Measurements from ENCODE around the gene NIPAL3.
"Not testable (repeated sequence)": the region's sequence is repeated elsewhere in the genome, so short reads cannot be mapped to it uniquely, and the experiment has no call there.

The NIPAL3 gene

GRCh38 chr1:24506691-24507381 lies 91.2 kb downstream of the NIPAL3 start:
- TF ChIP-seq, protein P1, sequence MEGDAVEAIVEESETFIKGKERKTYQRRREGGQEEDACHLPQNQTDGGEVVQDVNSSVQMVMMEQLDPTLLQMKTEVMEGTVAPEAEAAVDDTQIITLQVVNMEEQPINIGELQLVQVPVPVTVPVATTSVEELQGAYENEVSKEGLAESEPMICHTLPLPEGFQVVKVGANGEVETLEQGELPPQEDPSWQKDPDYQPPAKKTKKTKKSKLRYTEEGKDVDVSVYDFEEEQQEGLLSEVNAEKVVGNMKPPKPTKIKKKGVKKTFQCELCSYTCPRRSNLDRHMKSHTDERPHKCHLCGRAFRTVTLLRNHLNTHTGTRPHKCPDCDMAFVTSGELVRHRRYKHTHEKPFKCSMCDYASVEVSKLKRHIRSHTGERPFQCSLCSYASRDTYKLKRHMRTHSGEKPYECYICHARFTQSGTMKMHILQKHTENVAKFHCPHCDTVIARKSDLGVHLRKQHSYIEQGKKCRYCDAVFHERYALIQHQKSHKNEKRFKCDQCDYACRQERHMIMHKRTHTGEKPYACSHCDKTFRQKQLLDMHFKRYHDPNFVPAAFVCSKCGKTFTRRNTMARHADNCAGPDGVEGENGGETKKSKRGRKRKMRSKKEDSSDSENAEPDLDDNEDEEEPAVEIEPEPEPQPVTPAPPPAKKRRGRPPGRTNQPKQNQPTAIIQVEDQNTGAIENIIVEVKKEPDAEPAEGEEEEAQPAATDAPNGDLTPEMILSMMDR (IDR thresholded peaks at IDR 0.05; ENCODE audit: unreplicated experiment in 3 of 3): no peak
- Mint-ChIP-seq H3K27me3 (ENCODE audit: low read depth) (peaks cover 47% of the 10 kb centered on the region), H3K4me3 (no peak overlapping the region), H3K36me3 (ENCODE audit: low read depth) (no peaks in the 10 kb centered on the region), H3K4me1 (peaks cover 5% of the 10 kb centered on the region), H3K9me3 (no peaks in the 10 kb centered on the region), H3K27ac (no peak overlapping the region)

DNA sequence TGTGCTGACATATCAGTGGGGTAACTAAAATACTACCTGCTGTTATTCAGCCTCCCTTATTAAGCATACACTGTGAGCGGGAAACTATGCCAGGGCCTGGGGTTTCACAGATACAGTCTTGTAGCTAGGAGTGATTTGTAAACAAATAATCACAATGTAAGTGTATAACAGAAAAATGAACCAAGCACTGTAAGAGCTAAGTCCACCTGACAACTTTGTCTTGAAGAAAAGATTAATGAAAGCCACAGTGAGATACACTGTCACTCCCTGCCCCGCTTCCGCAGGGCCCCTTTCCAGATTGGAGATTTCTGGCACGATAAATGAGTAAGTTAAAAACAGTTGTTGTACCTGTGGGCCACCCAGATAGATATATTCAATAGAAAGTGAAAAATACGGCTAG lies 91.8 kb downstream of the NIPAL3 start:
- TF ChIP-seq, protein P1 (IDR thresholded peaks at IDR 0.05; ENCODE audit: unreplicated experiment in 3 of 3): no peak
- Mint-ChIP-seq H3K9me3 (no peaks in the 10 kb centered on the region), H3K27me3 (ENCODE audit: low read depth) (peaks cover 43% of the 10 kb centered on the region), H3K36me3 (ENCODE audit: low read depth) (no peaks in the 10 kb centered on the region), H3K4me1 (peaks cover 5% of the 10 kb centered on the region), H3K27ac (no peak overlapping the region), H3K4me3 (no peak overlapping the region)

GRCh38 chr1:24508911-24509310 lies 93.3 kb downstream of the NIPAL3 start:
- TF ChIP-seq, protein P1 (IDR thresholded peaks at IDR 0.05; ENCODE audit: unreplicated experiment in 3 of 3): no peak
- Mint-ChIP-seq H3K4me3 (no peak overlapping the region), H3K27ac (no peak overlapping the region), H3K27me3 (ENCODE audit: low read depth) (peaks cover 34% of the 10 kb centered on the region), H3K4me1 (no peaks in the 10 kb centered on the region), H3K36me3 (ENCODE audit: low read depth) (no peaks in the 10 kb centered on the region), H3K9me3 (no peaks in the 10 kb centered on the region)

- no peak overlapping the region for H3K4me3 Mint-ChIP-seq
- H3K36me3 Mint-ChIP-seq (ENCODE audit: low read depth): no peaks in the 10 kb centered on the region
- TF ChIP-seq, protein P1 (IDR thresholded peaks at IDR 0.05; ENCODE audit: unreplicated experiment in 3 of 3): no peak
- H3K4me1 Mint-ChIP-seq: no peaks in the 10 kb centered on the region
- H3K27ac Mint-ChIP-seq: no peak overlapping the region
- H3K27me3 Mint-ChIP-seq (ENCODE audit: low read depth): peaks cover 10% of the 10 kb centered on the region
- no peaks in the 10 kb centered on the region for H3K9me3 Mint-ChIP-seq
Observed at GRCh38 chr1:24513706-24514105, 98.1 kb downstream of the NIPAL3 start.

GRCh38 chr1:24514946-24515345 lies 99.3 kb downstream of the NIPAL3 start:
- Mint-ChIP-seq H3K4me3 (no peak overlapping the region), H3K27me3 (ENCODE audit: low read depth) (peaks cover 10% of the 10 kb centered on the region), H3K27ac (no peak overlapping the region), H3K4me1 (no peaks in the 10 kb centered on the region), H3K36me3 (ENCODE audit: low read depth) (no peaks in the 10 kb centered on the region), H3K9me3 (no peaks in the 10 kb centered on the region)
- TF ChIP-seq, protein P1 (IDR thresholded peaks at IDR 0.05; ENCODE audit: unreplicated experiment in 3 of 3): no peak

GRCh38 chr1:24515671-24516209 lies 100.1 kb downstream of the NIPAL3 start:
- not testable (repeated sequence) for H3K4me3 Mint-ChIP-seq; H3K27me3 Mint-ChIP-seq (ENCODE audit: low read depth); H3K36me3 Mint-ChIP-seq (ENCODE audit: low read depth); H3K9me3 Mint-ChIP-seq; H3K27ac Mint-ChIP-seq; H3K4me1 Mint-ChIP-seq

Data from nephron (organoid).